A549 treated with GW870086 at 1 μM for 4 hours (cell line): ENCODE data around the gene ZNG1F. TPM values are rescaled to one million over a fixed set of nuclear protein-coding genes. Genes with fewer than 3 reads are reported as not detected.

ENCODE experiments used
- total RNA-seq: library from RNA; stranded (reverse); fragments of 200-300 nt; extraction: Qiagen RNA extraction; gene quantifications from 5 replicates; pipeline ENCODE4 v1.2.3, GENCODE V29; 2022; ENCODE audit warnings: low read depth

Gene ZNG1F
- total RNA-seq, result 15.5 to 37.2 TPM (median 16.6 TPM) in 5 replicates

DNA sequence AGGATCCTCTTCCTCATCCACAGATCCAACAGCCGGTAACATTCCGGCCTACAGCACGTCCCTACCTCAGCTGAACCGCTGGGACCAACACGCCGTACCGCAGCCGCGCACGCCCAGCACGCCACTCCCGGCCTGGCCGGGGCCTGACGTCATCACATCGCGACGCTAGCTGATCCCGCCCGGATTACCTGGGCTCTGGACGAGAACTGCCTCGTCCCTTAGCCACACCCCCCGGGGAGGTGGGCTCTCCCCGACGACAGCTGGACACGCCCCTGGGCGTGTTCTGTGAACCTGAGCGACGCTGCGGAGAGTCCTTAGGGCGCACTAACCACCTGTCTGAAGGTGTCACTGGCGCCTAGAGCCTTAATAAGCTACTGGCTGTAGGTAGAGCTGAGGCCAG lies at the start of gene ZNG1F:
ZNG1F (minus strand) TSS at position 101 of the 400 bp plus-strand sequence; CDS start at position 42, 59 bp downstream.

DNA sequence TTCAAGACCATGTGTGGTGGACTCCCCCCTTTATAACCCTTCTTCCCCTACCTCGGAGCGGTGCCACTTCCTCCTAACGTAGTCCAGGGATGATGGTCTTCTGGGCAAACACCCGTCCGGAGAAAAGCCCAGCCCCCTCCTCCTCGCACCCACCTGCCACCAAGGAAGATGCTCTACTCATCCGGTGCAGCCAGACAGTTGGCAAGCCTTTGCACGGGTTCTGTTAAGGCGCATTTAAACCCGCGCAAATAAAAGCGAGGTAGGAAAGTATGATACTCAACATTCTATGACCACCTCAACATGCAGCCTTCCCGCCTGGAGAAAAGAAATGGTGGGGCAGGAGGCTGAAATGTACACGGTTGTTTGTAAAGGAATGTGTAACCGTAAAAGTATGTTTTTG lies 60.5 kb downstream of the ZNG1F start, which contains the start of gene FOXD4L6:
FOXD4L6 (minus strand) TSS at position 101 of the 400 bp plus-strand sequence. CDS start 298 bp downstream, outside the sequence.

Other genes starting within 250 kb of the ZNG1F start
- gene FOXD4L6, start 60.6 kb downstream of the ZNG1F start, total RNA-seq, result 0.06 TPM in 1 of 5 replicates, not detected in the others